Keratinocyte (primary cell): ENCODE data around the gene PITX3. TPM values are rescaled to one million over a fixed set of nuclear protein-coding genes. Genes with fewer than 3 reads are reported as not detected.

Source experiments
- DNase-seq: peaks from one replicate; pipeline ENCODE4 v3.0.0-alpha.2; 2011; ENCODE audit warnings: low read depth, missing footprints, low spot score
- FAIRE-seq: peaks from 2 replicates; lab custom pipeline; 2011; peaks lifted over from hg19 to GRCh38; lab: Jason Lieb, UNC
- H2AFZ ChIP-seq: 2 replicates; pipeline ENCODE4 v1.6.0; 2012; ENCODE audit warnings: low read length, control low read depth, inconsistent platforms; ENCODE audit not compliant: control insufficient read depth
- H3K27ac ChIP-seq: 2 replicates; pipeline ENCODE4 v1.5.1; 2011; ENCODE audit warnings: low read length; ENCODE audit not compliant: control insufficient read depth, insufficient read depth
- H3K27me3 ChIP-seq: 3 replicates; pipeline ENCODE4 v1.6.0; 2011; ENCODE audit warnings: low read length; ENCODE audit not compliant: control insufficient read depth, insufficient read depth; ENCODE audit errors: extremely low read depth
- H3K36me3 ChIP-seq, 2 experiments: 2 replicates in 1 of 2; 3 replicates in 1 of 2; pipeline ENCODE4 v1.5.1; 2011; ENCODE audit warnings: low read length in 2 of 2, mild to moderate bottlenecking in 1 of 2; ENCODE audit not compliant: control insufficient read depth in 2 of 2, insufficient read depth in 2 of 2; ENCODE audit errors: extremely low read depth in 1 of 2
- H3K4me1 ChIP-seq: 3 replicates; pipeline ENCODE4 v1.5.1; 2011; ENCODE audit warnings: low read length; ENCODE audit not compliant: control insufficient read depth, insufficient read depth; ENCODE audit errors: extremely low read depth
- H3K4me2 ChIP-seq: 3 replicates; pipeline ENCODE4 v1.6.0; 2011; ENCODE audit warnings: low read depth, low read length; ENCODE audit not compliant: control insufficient read depth, insufficient read depth; ENCODE audit errors: extremely low read depth
- H3K4me3 ChIP-seq, 3 experiments: fragments of 200-600 bp in 1 of 3; sonication (generic) in 1 of 3; 2 replicates in 2 of 3; 3 replicates in 1 of 3; pipeline ENCODE4 v1.5.1; 2011 to 2016; ENCODE audit warnings: low read length in 3 of 3, mild to moderate bottlenecking in 3 of 3, control low read depth in 2 of 3, inconsistent platforms in 1 of 3, low read depth in 1 of 3, mixed read lengths in 1 of 3, mixed run types in 1 of 3, moderate library complexity in 1 of 3; ENCODE audit not compliant: control insufficient read depth in 2 of 3, insufficient read depth in 2 of 3; ENCODE audit errors: extremely low read depth in 1 of 3
- H3K79me2 ChIP-seq: 2 replicates; pipeline ENCODE4 v1.6.0; 2012; ENCODE audit warnings: low read length; ENCODE audit not compliant: control insufficient read depth, insufficient read depth
- H3K9ac ChIP-seq: 3 replicates; pipeline ENCODE4 v1.6.0; 2011; ENCODE audit warnings: low read length; ENCODE audit not compliant: control insufficient read depth, insufficient read depth; ENCODE audit errors: extremely low read depth
- H3K9me1 ChIP-seq: 3 replicates; pipeline ENCODE4 v1.6.0; 2011; ENCODE audit warnings: low read length; ENCODE audit not compliant: control insufficient read depth, insufficient read depth; ENCODE audit errors: extremely low read depth
- H3K9me3 ChIP-seq: 2 replicates; pipeline ENCODE4 v1.5.1; 2012; ENCODE audit warnings: low read depth, low read length; ENCODE audit not compliant: control insufficient read depth
- H4K20me1 ChIP-seq: 3 replicates; pipeline ENCODE4 v1.6.0; 2011; ENCODE audit warnings: low read length; ENCODE audit not compliant: control insufficient read depth, insufficient read depth; ENCODE audit errors: extremely low read depth
- CTCF ChIP-seq, 3 experiments: IDR thresholded peaks in 1 of 3; conservative IDR thresholded peaks in 1 of 3; optimal IDR thresholded peaks in 1 of 3; 2 replicates in 2 of 3; 3 replicates in 1 of 3; pipeline versions ENCODE3 to v1.5.1; 2011; ENCODE audit warnings: low read length in 3 of 3, mild to moderate bottlenecking in 3 of 3, moderate library complexity in 2 of 3, control low read depth in 1 of 3, inconsistent platforms in 1 of 3; ENCODE audit not compliant: insufficient read depth in 2 of 3; ENCODE audit errors: extremely low read depth in 1 of 3
- EZH2 ChIP-seq: IDR thresholded peaks from one replicate; pipeline ENCODE4 v1.6.1; 2012; ENCODE audit warnings: inconsistent platforms, mild to moderate bottlenecking, low read length, moderate library complexity
- dilution Hi-C: fragments of 300-500 bp; cut with MboI; formaldehyde crosslinking; loops from one replicate; pipeline ENCODE4 v1.7.0; 2020; ENCODE audit warnings: low sequenced_read_pairs; ENCODE audit not compliant: extremely low pct_ligation_motif_present
- polyA plus RNA-seq, 5 experiments: library from polyadenylated mRNA; depleted of rRNA in 3 of 5; stranded (reverse) in 3 of 5; stranded (forward) in 1 of 5; unstranded in 1 of 5; fragments of >200 nt; gene quantifications; 1 replicate in 1 of 5; 2 replicates in 3 of 5; 3 replicates in 1 of 5; pipeline versions ENCODE4 v1.2.1 to v1.2.3, GENCODE V29; 2011 to 2012; ENCODE audit warnings: missing spikeins in 2 of 5, low read depth in 1 of 5, low replicate concordance in 1 of 5

Gene PITX3
- polyA plus RNA-seq, 1 donor (not counting 4 experiments of a cell fraction or from before 2014, with no cell fraction given) = not detected

- dilution Hi-C loops = no loop called here
Measured at GRCh38 chr10:102287538-102287937, 46.2 kb upstream of the PITX3 start.

DNA sequence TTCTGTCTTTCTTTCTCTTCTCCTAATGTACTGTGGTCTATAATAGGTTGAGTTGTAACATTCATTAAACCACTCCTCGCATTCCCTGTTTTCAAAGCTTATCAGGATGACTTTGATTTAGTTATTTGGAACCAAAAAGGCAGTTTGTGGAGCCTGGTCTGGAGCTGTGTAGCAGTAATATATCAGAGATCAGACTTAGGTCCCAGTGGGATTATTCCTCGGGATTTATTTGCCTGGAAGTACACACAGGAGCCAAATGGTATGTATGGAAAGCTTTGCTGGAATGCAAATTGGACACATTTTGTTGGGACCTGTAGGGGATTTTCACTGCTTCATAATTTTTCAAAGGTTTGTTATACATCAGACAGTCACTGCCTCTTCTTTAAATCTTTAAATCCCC, 44.9 kb upstream of the PITX3 start:
- Histone ChIP-seq H3K4me1 (peaks cover 32% of the 10 kb centered on the region), H3K9ac (no peak overlapping the region), H3K79me2 (peaks cover 52% of the 10 kb centered on the region), H3K36me3 (no peaks in the 10 kb centered on the region), H2AFZ (no peak overlapping the region), H3K4me3 (no peak overlapping the region), H3K4me2 (no peak overlapping the region), H3K9me3 (no peaks in the 10 kb centered on the region), H3K27me3 (no peaks in the 10 kb centered on the region), H3K27ac (no peak overlapping the region), H3K9me1 (no peaks in the 10 kb centered on the region), H4K20me1 (peaks cover 3% of the 10 kb centered on the region)
- TF ChIP-seq EZH2 (no peak), CTCF (optimal IDR thresholded peaks at IDR 0.05 in 1 of 3, IDR thresholded peaks at IDR 0.05 in 1 of 3, conservative IDR thresholded peaks at IDR 0.05 in 1 of 3; ENCODE audit: extremely low read depth in 1 of 3, insufficient read depth in 2 of 3, low read length in 3 of 3) (no peak)
- no peak for FAIRE-seq
- DNase-seq = no peak
- dilution Hi-C loops = no loop called here

More at GRCh38 chr10:102287538-102287937, 46.2 kb upstream of the PITX3 start:
- no peak overlapping the region for H3K9ac ChIP-seq
- no peaks in the 10 kb centered on the region for H3K9me1 ChIP-seq
- H3K9me3 ChIP-seq = no peaks in the 10 kb centered on the region
- H3K4me1 ChIP-seq = peaks cover 30% of the 10 kb centered on the region
- TF ChIP-seq CTCF (optimal IDR thresholded peaks at IDR 0.05 in 1 of 3, IDR thresholded peaks at IDR 0.05 in 1 of 3, conservative IDR thresholded peaks at IDR 0.05 in 1 of 3; ENCODE audit: extremely low read depth in 1 of 3, insufficient read depth in 2 of 3, low read length in 3 of 3) (no peak), EZH2 (no peak)
- peaks cover 3% of the 10 kb centered on the region for H4K20me1 ChIP-seq
- H2AFZ ChIP-seq = no peak overlapping the region
- no peak overlapping the region for H3K4me2 ChIP-seq
- DNase-seq = no peak
- H3K4me3 ChIP-seq = no peak overlapping the region
- no peak for FAIRE-seq
- no peaks in the 10 kb centered on the region for H3K36me3 ChIP-seq
- no peak overlapping the region for H3K27ac ChIP-seq
- peaks cover 57% of the 10 kb centered on the region for H3K79me2 ChIP-seq
- no peaks in the 10 kb centered on the region for H3K27me3 ChIP-seq
